ENCODE results near the gene DOCK3. TPM values are rescaled to one million over a fixed set of nuclear protein-coding genes. Genes with fewer than 3 reads are reported as not detected.
"Not testable (repeated sequence)": the region's sequence is repeated elsewhere in the genome, so short reads cannot be mapped to it uniquely, and the experiment has no call there.

DOCK3 gene
- total RNA-seq, 5 donors from 2014 or later (not counting 1 experiment from before 2014, with no cell fraction given), result 2.0 to 3.2 (median 2.6) TPM

DNA sequence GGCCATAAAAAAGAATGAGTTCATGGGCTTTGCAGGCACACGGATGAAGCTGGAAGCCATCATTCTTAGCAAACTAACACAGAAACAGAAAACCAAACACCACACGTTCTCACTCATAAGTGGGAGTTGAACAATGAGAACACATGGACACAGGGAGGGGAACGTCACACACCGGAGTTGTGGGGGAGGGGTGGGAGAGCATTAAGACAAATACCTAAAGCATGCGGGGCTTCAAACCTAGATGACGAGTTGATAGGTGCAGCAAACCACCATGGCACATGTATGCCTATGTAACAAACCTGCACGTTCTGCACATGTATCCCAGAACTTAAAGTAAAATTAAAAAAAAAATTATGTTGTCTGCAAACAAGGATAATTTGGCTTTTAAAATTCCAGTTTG lies 200.1 kb downstream of the DOCK3 start:
- H3K4me1 ChIP-seq (ENCODE audit: control insufficient read depth in 1 of 2, extremely low read depth in 1 of 2, insufficient read depth in 2 of 2, low read length in 2 of 2); ATAC-seq (replicated peaks in 1 of 4); H3K4me3 ChIP-seq (ENCODE audit: control insufficient read depth in 1 of 2, extremely low read depth in 1 of 2, low read length in 1 of 2); DNase-seq; H3K36me3 ChIP-seq (ENCODE audit: control insufficient read depth in 2 of 2, extremely low read depth in 1 of 2, insufficient read depth in 1 of 2, low read length in 1 of 2); H3K27ac ChIP-seq (ENCODE audit: low read length); POLR2A ChIA-PET; H3K4me1 Mint-ChIP-seq; H3K4me3 Mint-ChIP-seq; CTCF ChIA-PET; H3K27ac Mint-ChIP-seq; H3K9me3 ChIP-seq; H3K36me3 Mint-ChIP-seq: not testable (repeated sequence)
- 97% methylated on average over 5 of the region's 7 CpGs for WGBS (ENCODE audit: insufficient coverage)
- H3K27me3 Mint-ChIP-seq, result peaks cover 24 to 38% of the 10 kb centered on the region in 2 donors
- H3K9me3 Mint-ChIP-seq, result peaks cover 0 to 11% (median 3%) of the 10 kb centered on the region in 3 donors
- peaks cover 0 to 14% of the 10 kb centered on the region in 2 experiments for H3K27me3 ChIP-seq (replicated peaks in 1 of 2; ENCODE audit: control insufficient read depth in 2 of 2, extremely low read depth in 1 of 2, insufficient read depth in 2 of 2, low read length in 1 of 2)

DNA sequence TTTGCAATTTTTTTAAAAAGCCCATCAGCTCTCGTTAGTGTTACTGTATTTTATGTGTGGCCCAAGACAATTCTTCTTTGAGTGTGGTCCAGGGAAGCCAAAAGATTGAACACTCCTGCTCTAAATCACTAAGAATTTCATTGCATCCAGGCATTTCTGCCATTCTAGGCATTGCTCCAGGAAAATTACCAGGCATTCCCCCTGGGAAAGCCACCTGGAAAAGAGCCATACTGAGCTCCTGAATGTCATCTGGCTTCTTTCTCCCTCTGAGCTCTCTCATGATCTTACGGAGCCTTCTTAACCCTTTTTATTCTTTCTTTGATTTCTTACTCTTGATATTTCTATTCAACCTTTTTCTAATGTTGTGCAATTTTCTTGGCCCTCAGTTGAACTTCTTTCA lies 202.2 kb downstream of the DOCK3 start:
- POLR2A ChIA-PET, result no interaction called here
- Histone ChIP-seq H3K27me3 (replicated peaks in 1 of 2; ENCODE audit: control insufficient read depth in 2 of 2, extremely low read depth in 1 of 2, insufficient read depth in 2 of 2, low read length in 1 of 2) (peaks cover 0 to 14% of the 10 kb centered on the region in 2 experiments), H3K4me3 (ENCODE audit: control insufficient read depth in 1 of 2, extremely low read depth in 1 of 2, low read length in 1 of 2) (no peak overlapping the region), H3K4me1 (ENCODE audit: control insufficient read depth in 1 of 2, extremely low read depth in 1 of 2, insufficient read depth in 2 of 2, low read length in 2 of 2) (no peaks in the 10 kb centered on the region), H3K27ac (ENCODE audit: low read length) (no peak overlapping the region), H3K9me3 (no peaks in the 10 kb centered on the region), H3K36me3 (ENCODE audit: control insufficient read depth in 2 of 2, extremely low read depth in 1 of 2, insufficient read depth in 1 of 2, low read length in 1 of 2) (no peaks in the 10 kb centered on the region)
- 100% methylated on average over 1 of the region's 2 CpGs for WGBS (ENCODE audit: insufficient coverage)
- H3K9me3 Mint-ChIP-seq, result peaks cover 0 to 4% (median under 1%) of the 10 kb centered on the region in 3 donors
- CTCF ChIA-PET, result no interaction called here
- H3K27me3 Mint-ChIP-seq, result peaks cover 24 to 34% of the 10 kb centered on the region in 2 donors
- H3K27ac Mint-ChIP-seq, result no peak overlapping the region
- no peaks in the 10 kb centered on the region for H3K36me3 Mint-ChIP-seq
- no peaks in the 10 kb centered on the region for H3K4me1 Mint-ChIP-seq
- H3K4me3 Mint-ChIP-seq, result no peak overlapping the region
- no peak for ATAC-seq (replicated peaks in 1 of 4)
- DNase-seq, result no peak

DNA sequence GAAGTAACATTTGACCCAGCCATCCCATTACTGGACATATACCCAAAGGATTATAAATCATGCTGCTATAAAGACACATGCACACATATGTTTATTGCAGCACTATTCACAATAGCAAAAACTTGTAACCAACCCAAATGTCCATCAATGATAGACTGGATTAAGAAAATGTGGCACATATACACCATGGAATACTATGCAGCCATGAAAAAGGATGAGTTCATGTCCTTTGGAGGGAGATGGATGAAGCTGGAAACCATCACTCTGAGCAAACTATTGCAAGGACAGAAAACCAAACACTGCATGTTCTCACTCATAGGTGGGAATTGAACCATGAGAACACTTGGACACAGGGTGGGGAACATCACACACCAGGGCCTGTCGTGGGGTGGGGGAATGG lies 208.0 kb downstream of the DOCK3 start:
- H3K9me3 Mint-ChIP-seq; H3K36me3 Mint-ChIP-seq; H3K9me3 ChIP-seq; H3K4me1 Mint-ChIP-seq; H3K27me3 ChIP-seq (replicated peaks in 1 of 2; ENCODE audit: control insufficient read depth in 2 of 2, extremely low read depth in 1 of 2, insufficient read depth in 2 of 2, low read length in 1 of 2); POLR2A ChIA-PET; DNase-seq; H3K36me3 ChIP-seq (ENCODE audit: control insufficient read depth in 2 of 2, extremely low read depth in 1 of 2, insufficient read depth in 1 of 2, low read length in 1 of 2); ATAC-seq (replicated peaks in 1 of 4); CTCF ChIA-PET; H3K27ac Mint-ChIP-seq; H3K4me1 ChIP-seq (ENCODE audit: control insufficient read depth in 1 of 2, extremely low read depth in 1 of 2, insufficient read depth in 2 of 2, low read length in 2 of 2); H3K27ac ChIP-seq (ENCODE audit: low read length); H3K4me3 ChIP-seq (ENCODE audit: control insufficient read depth in 1 of 2, extremely low read depth in 1 of 2, low read length in 1 of 2); H3K4me3 Mint-ChIP-seq: not testable (repeated sequence)
- H3K27me3 Mint-ChIP-seq, result peaks cover 15 to 28% of the 10 kb centered on the region in 2 donors
- WGBS (ENCODE audit: insufficient coverage), result no CpG with 5 or more reads among the region's 1 CpG

DNA sequence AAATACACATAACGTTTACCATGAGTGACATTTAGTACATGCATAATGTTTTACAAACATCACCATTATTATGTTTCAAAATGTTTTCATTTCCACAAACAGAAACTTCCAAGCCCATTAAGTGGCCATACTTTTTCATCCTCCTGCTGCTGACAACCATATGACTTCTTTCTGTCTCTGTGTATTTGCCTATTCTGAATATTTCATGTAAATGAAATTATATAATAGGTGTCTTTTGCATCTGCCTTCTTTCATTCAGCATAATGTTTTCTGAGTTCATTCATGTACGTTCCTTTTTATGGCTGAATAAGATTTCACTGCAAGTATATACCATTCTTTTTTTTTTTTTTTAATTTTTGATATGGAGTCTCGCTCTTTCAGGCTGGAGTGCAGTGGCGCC lies 209.0 kb downstream of the DOCK3 start:
- WGBS (ENCODE audit: insufficient coverage), result no CpG with 5 or more reads among the region's 4 CpGs
- ChIA-PET POLR2A (no interaction called here), CTCF (no interaction called here)
- no peaks in the 10 kb centered on the region for H3K9me3 ChIP-seq
- Mint-ChIP-seq H3K27ac (no peak overlapping the region), H3K9me3 (no peaks in the 10 kb centered on the region), H3K4me1 (no peaks in the 10 kb centered on the region), H3K27me3 (peaks cover 10 to 20% of the 10 kb centered on the region in 2 donors), H3K4me3 (no peak overlapping the region), H3K36me3 (no peaks in the 10 kb centered on the region)
- H3K4me3 ChIP-seq (ENCODE audit: control insufficient read depth in 1 of 2, extremely low read depth in 1 of 2, low read length in 1 of 2), result no peak overlapping the region
- no peaks in the 10 kb centered on the region for H3K36me3 ChIP-seq (ENCODE audit: control insufficient read depth in 2 of 2, extremely low read depth in 1 of 2, insufficient read depth in 1 of 2, low read length in 1 of 2)
- H3K4me1 ChIP-seq (ENCODE audit: control insufficient read depth in 1 of 2, extremely low read depth in 1 of 2, insufficient read depth in 2 of 2, low read length in 2 of 2), result no peaks in the 10 kb centered on the region
- ATAC-seq (replicated peaks in 1 of 4) (no peak), DNase-seq (no peak)
- H3K27me3 ChIP-seq (replicated peaks in 1 of 2; ENCODE audit: control insufficient read depth in 2 of 2, extremely low read depth in 1 of 2, insufficient read depth in 2 of 2, low read length in 1 of 2), result peaks cover 0 to 2% of the 10 kb centered on the region in 2 experiments
- no peak overlapping the region for H3K27ac ChIP-seq (ENCODE audit: low read length)

DNA sequence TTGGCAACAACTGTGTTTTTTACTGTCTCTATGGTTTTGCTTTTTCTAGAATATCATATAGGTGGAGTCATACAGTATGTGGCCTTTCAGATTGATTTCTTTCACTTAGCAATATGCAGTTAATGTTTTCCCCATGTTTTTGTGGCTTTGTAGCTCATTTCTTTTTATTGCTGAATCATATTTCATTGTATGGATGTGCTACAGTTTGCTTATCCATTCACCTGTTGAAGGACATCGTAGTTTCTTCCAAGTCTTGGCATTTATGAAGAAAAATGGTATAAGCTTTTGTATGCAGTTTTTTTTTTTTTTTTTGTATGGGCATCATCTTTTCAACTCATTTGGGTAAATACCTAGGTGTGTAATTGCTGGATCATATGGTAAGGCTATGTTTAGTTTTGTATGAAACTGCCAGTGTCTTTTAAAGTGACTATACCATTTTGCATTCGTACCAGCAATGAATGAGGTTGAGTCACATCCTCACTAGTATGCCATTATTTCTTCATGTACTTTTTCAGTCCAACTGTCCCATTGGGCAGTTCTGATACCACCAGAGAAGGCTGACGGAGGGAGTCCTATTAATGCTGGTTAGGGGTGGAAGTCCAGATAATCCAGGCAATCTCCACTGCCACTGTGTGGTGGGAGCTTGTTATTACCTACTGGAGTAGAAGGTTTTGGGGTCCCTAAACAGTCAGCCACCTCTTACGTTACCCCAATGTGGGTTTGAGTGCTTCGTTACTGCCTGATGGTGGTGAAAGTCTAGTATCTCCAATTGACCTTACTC lies 210.5 kb downstream of the DOCK3 start:
- Histone ChIP-seq H3K27ac (ENCODE audit: low read length) (no peak overlapping the region), H3K9me3 (no peaks in the 10 kb centered on the region), H3K4me3 (ENCODE audit: control insufficient read depth in 1 of 2, extremely low read depth in 1 of 2, low read length in 1 of 2) (no peak overlapping the region), H3K27me3 (replicated peaks in 1 of 2; ENCODE audit: control insufficient read depth in 2 of 2, extremely low read depth in 1 of 2, insufficient read depth in 2 of 2, low read length in 1 of 2) (peaks cover 0 to 2% of the 10 kb centered on the region in 2 experiments), H3K4me1 (ENCODE audit: control insufficient read depth in 1 of 2, extremely low read depth in 1 of 2, insufficient read depth in 2 of 2, low read length in 2 of 2) (no peaks in the 10 kb centered on the region), H3K36me3 (ENCODE audit: control insufficient read depth in 2 of 2, extremely low read depth in 1 of 2, insufficient read depth in 1 of 2, low read length in 1 of 2) (no peaks in the 10 kb centered on the region)
- WGBS (ENCODE audit: insufficient coverage), result 80% methylated on average over 1 of the region's 5 CpGs
- ATAC-seq (replicated peaks in 1 of 4) (no peak), DNase-seq (no peak)
- Mint-ChIP-seq H3K4me1 (no peaks in the 10 kb centered on the region), H3K27ac (no peak overlapping the region), H3K4me3 (no peak overlapping the region), H3K27me3 (peaks cover 4 to 13% of the 10 kb centered on the region in 2 donors), H3K9me3 (no peaks in the 10 kb centered on the region), H3K36me3 (no peaks in the 10 kb centered on the region)
- CTCF ChIA-PET, result interaction anchor here in 1 of 2 donors (0.7 kb wide), 1 partner anchor 276 kb away, joined by 6 read pairs; no protein-coding TSS in a partner anchor
- POLR2A ChIA-PET, result interaction anchor here in 1 of 2 donors (0.6 kb wide), 1 partner anchor 377 kb away, joined by 3 read pairs; no protein-coding TSS in a partner anchor

DNA sequence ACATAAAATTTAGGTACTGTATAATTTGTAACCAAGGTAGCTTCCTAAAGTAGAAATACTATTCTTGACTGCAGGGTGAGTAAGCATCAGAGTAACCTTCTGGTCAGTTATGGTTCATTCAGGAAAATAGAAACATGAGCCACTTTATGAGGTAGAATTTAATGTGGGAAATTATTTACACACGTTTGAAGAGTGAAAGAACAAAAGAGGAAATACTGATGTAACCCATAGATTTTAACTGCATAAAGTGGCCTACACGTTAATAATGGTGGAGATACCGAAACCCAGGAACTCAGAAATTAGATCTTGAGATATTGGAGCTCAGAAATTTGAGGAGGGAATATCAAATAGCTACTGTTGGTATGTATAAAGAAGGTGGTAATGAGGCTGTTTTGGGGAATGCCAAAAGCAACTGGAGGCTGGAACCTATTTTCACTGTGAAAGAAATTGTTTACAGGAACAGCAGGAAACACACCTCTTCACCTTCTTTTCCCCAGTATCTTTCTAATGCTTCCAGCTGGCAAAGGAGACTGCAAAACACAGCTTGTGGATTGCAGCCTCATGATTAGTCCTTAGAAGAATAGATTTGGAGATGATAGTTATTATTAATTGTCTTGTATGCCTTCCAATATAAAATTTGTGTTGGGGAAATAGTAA lies 216.1 kb downstream of the DOCK3 start:
- Mint-ChIP-seq H3K27me3 (peaks cover 3 to 10% of the 10 kb centered on the region in 2 donors), H3K27ac (no peak overlapping the region), H3K36me3 (peaks cover 16% of the 10 kb centered on the region), H3K4me1 (no peaks in the 10 kb centered on the region), H3K9me3 (peaks cover 18 to 28% (median 18%) of the 10 kb centered on the region in 3 donors), H3K4me3 (no peak overlapping the region)
- ATAC-seq (replicated peaks in 1 of 4), result no peak
- Histone ChIP-seq H3K36me3 (ENCODE audit: control insufficient read depth in 2 of 2, extremely low read depth in 1 of 2, insufficient read depth in 1 of 2, low read length in 1 of 2) (no peaks in the 10 kb centered on the region), H3K4me1 (ENCODE audit: control insufficient read depth in 1 of 2, extremely low read depth in 1 of 2, insufficient read depth in 2 of 2, low read length in 2 of 2) (no peaks in the 10 kb centered on the region), H3K9me3 (no peaks in the 10 kb centered on the region), H3K27me3 (replicated peaks in 1 of 2; ENCODE audit: control insufficient read depth in 2 of 2, extremely low read depth in 1 of 2, insufficient read depth in 2 of 2, low read length in 1 of 2) (no peaks in the 10 kb centered on the region), H3K27ac (ENCODE audit: low read length) (no peak overlapping the region), H3K4me3 (ENCODE audit: control insufficient read depth in 1 of 2, extremely low read depth in 1 of 2, low read length in 1 of 2) (no peak overlapping the region)
- no CpG with 5 or more reads among the region's 3 CpGs for WGBS (ENCODE audit: insufficient coverage)
- DNase-seq, result no peak
- CTCF ChIA-PET, result no interaction called here
- POLR2A ChIA-PET, result no interaction called here
